ENCODE data around the gene UVSSA. TPM values are rescaled to one million over a fixed set of nuclear protein-coding genes. Genes with fewer than 3 reads are reported as not detected.

The UVSSA gene
- polyA plus RNA-seq, 1 experiment: 5.8 TPM

GRCh38 chr4:1300466-1301455 is 46.2 kb upstream of the UVSSA start:
- Histone ChIP-seq H3K4me3 (ENCODE audit: low read depth, low read length) (no peak overlapping the region), H3K36me3 (ENCODE audit: control insufficient read depth, insufficient read depth, low read length) (peaks cover 24% of the 10 kb centered on the region), H3K27me3 (ENCODE audit: control insufficient read depth, insufficient read depth, low read length) (no peaks in the 10 kb centered on the region)
- no peak for TF ChIP-seq CTCF (IDR thresholded peaks at IDR 0.05; ENCODE audit: insufficient read depth, low read depth, low read length)
- no peak for DNase-seq (ENCODE audit: low read depth)
- ChIA-PET CTCF (interaction anchor here (0.8 to 1.0 kb wide), 2 partner anchors 55 to 134 kb away, joined by 3 to 4 read pairs; no protein-coding TSS in a partner anchor), POLR2A (no interaction called here)

- no peak for TF ChIP-seq CTCF (IDR thresholded peaks at IDR 0.05; ENCODE audit: insufficient read depth, low read depth, low read length)
- CTCF ChIA-PET: no interaction called here
- no peaks in the 10 kb centered on the region for H3K27me3 ChIP-seq (ENCODE audit: control insufficient read depth, insufficient read depth, low read length)
- H3K36me3 ChIP-seq (ENCODE audit: control insufficient read depth, insufficient read depth, low read length): peaks cover 22% of the 10 kb centered on the region
- no peak for DNase-seq (ENCODE audit: low read depth)
- POLR2A ChIA-PET: no interaction called here
- no peak overlapping the region for H3K4me3 ChIP-seq (ENCODE audit: low read depth, low read length)
Measured at GRCh38 chr4:1302159-1302558, 44.8 kb upstream of the UVSSA start.

GRCh38 chr4:1305261-1305711 is 41.7 kb upstream of the UVSSA start:
- DNase-seq (ENCODE audit: low read depth): no peak
- Histone ChIP-seq H3K36me3 (ENCODE audit: control insufficient read depth, insufficient read depth, low read length) (peaks cover 7% of the 10 kb centered on the region), H3K27me3 (ENCODE audit: control insufficient read depth, insufficient read depth, low read length) (no peaks in the 10 kb centered on the region), H3K4me3 (ENCODE audit: low read depth, low read length) (no peak overlapping the region)
- POLR2A ChIA-PET: no interaction called here
- CTCF ChIA-PET: no interaction called here
- no peak for TF ChIP-seq CTCF (IDR thresholded peaks at IDR 0.05; ENCODE audit: insufficient read depth, low read depth, low read length)

- Histone ChIP-seq H3K27me3 (ENCODE audit: control insufficient read depth, insufficient read depth, low read length) (no peaks in the 10 kb centered on the region), H3K36me3 (ENCODE audit: control insufficient read depth, insufficient read depth, low read length) (peaks cover 3% of the 10 kb centered on the region; the same call in 1 of the 2 replicates), H3K4me3 (ENCODE audit: low read depth, low read length) (no peak overlapping the region)
- no peak for DNase-seq (ENCODE audit: low read depth)
- ChIA-PET POLR2A (no interaction called here), CTCF (no interaction called here)
- TF ChIP-seq CTCF (IDR thresholded peaks at IDR 0.05; ENCODE audit: insufficient read depth, low read depth, low read length): no peak
Measured at GRCh38 chr4:1305781-1306455, 41.1 kb upstream of the UVSSA start.
